K562 (cell line): Measurements from ENCODE around the gene TRIM10. TPM values are rescaled to one million over a fixed set of nuclear protein-coding genes. Genes with fewer than 3 reads are reported as not detected.

Experiments
- ATF3 ChIP-seq, 2 experiments: fragments of 450-650 bp in 1 of 2; sonication (generic) in 1 of 2; formaldehyde crosslinking in 1 of 2; IDR thresholded peaks in 1 of 2; conservative IDR thresholded peaks in 1 of 2; 2 replicates each; pipeline versions ENCODE4 v1.6.1 to v1.8.1; 2016 to 2023; ENCODE audit warnings: mild to moderate bottlenecking in 2 of 2, moderate library complexity in 2 of 2, inconsistent platforms in 1 of 2, missing genetic modification reagents in 1 of 2
- CHAMP1 ChIP-seq: fragments of 450-650 bp; IDR thresholded peaks from 2 replicates; pipeline ENCODE4 v1.6.1; 2016; ENCODE audit warnings: mild to moderate bottlenecking
- EGR1 ChIP-seq: fragments of 450-650 bp; conservative IDR thresholded peaks from 2 replicates; pipeline ENCODE4 v1.6.1; 2017; ENCODE audit warnings: mild to moderate bottlenecking
- EP300 ChIP-seq: IDR thresholded peaks from 2 replicates; pipeline ENCODE4 v1.6.1; 2012; ENCODE audit warnings: low read length, improper control_type of control experiment
- GATAD2A ChIP-seq: fragments of 450-650 bp; IDR thresholded peaks from 2 replicates; pipeline ENCODE4 v1.6.1; 2017
- HDGF ChIP-seq: fragments of 450-650 bp; IDR thresholded peaks from 2 replicates; pipeline ENCODE4 v1.6.1; 2016
- NFXL1 ChIP-seq: fragments of 450-650 bp; formaldehyde crosslinking; IDR thresholded peaks from 2 replicates; pipeline ENCODE4 v1.4.0; 2021; ENCODE audit warnings: mild to moderate bottlenecking
- TAF7 ChIP-seq: fragments of 450-650 bp; IDR thresholded peaks from 2 replicates; pipeline ENCODE4 v1.6.1; 2016; ENCODE audit warnings: missing genetic modification characterization, missing compliant biosample characterization
- TEAD1 ChIP-seq, 2 experiments: fragments of 450-650 bp in 1 of 2; sonication (generic) in 1 of 2; formaldehyde crosslinking; IDR thresholded peaks; 2 replicates each; pipeline versions ENCODE4 v1.4.0 to v1.8.0; 2020 to 2022; ENCODE audit warnings: mild to moderate bottlenecking in 2 of 2, missing genetic modification reagents in 1 of 2
- U2AF2 ChIP-seq: fragments of 200-400 bp; formaldehyde crosslinking; optimal IDR thresholded peaks from 2 replicates; pipeline ENCODE3; 2017; ENCODE audit warnings: low read depth, mild to moderate bottlenecking, low read length
- polyA plus RNA-seq, 8 experiments: library from polyadenylated mRNA; depleted of rRNA in 4 of 8; stranded (reverse) in 5 of 8; unstranded in 3 of 8; fragments of >200 nt; fragmentation: Nextera tagmentation in 2 of 8; fragmentation: Illumina TruSeq in 1 of 8; extraction: Ambion mirVana in 2 of 8; extraction: Trizol in 1 of 8; gene quantifications; 2 replicates each; pipeline versions ENCODE4 v1.2.1 to v1.2.3, GENCODE V29; 2011 to 2014; ENCODE audit warnings: inconsistent platforms in 1 of 8, missing spikeins in 1 of 8
- total RNA-seq, 7 experiments: library from RNA; depleted of rRNA in 6 of 7; stranded (reverse); fragments of >200 nt in 6 of 7; fragmentation: Illumina TruSeq in 2 of 7; extraction: Trizol in 2 of 7; gene quantifications; 2 replicates each; pipeline versions ENCODE4 v1.2.1 to v1.2.3, GENCODE V29; 2011 to 2021; ENCODE audit warnings: low replicate concordance in 1 of 7

The TRIM10 gene
- total and polyA plus RNA-seq, 9 of the 15 experiments (the other 6 are each of a cell fraction or from before 2014, with no cell fraction given) = 0.15 to 0.90 (median 0.36) TPM

- TF ChIP-seq TEAD1 (CRISPR knock-in tag; IDR thresholded peaks at IDR 0.05) = no peak
- no peak for TF ChIP-seq CHAMP1
- peak; percentile 74 for TF ChIP-seq EGR1
- peak; percentile 38; the same call in 1 of the 2 replicates for TF ChIP-seq EP300
- no peak for TF ChIP-seq GATAD2A
- TF ChIP-seq NFXL1 (CRISPR knock-in tag) = no peak
- TF ChIP-seq U2AF2 = no peak
- TF ChIP-seq ATF3 (IDR thresholded peaks at IDR 0.05) = peak; percentile 75
- no peak for TF ChIP-seq ATF3 (CRISPR knock-in tag; conservative IDR thresholded peaks at IDR 0.05)
- TF ChIP-seq TAF7 (tag) = no peak
- no peak for TF ChIP-seq HDGF
Measured at GRCh38 chr6:30156262-30156599, 4.8 kb downstream of the TRIM10 start (continued).
